RWPE2 (cell line): ENCODE data around the gene HIPK2.

Experiments used
- ATAC-seq: fragments of 200-7000 bp; cut with Tn5 transposase; 3 replicates; pipeline ENCODE4 v1.9.1; 2021; ENCODE audit warnings: low read depth
- DNase-seq: peaks from one replicate; pipeline ENCODE4 v3.0.0-alpha.2; 2020; ENCODE audit warnings: low spot score
- H3K27ac ChIP-seq: fragments of 450-650 bp; 2 replicates; pipeline ENCODE4 v1.5.1; 2017; ENCODE audit warnings: mild to moderate bottlenecking; ENCODE audit not compliant: poor library complexity, severe bottlenecking
- H3K27me3 ChIP-seq: fragments of 250-450 bp; sonication (Bioruptor Pico); 2 replicates; pipeline ENCODE4 v1.5.1; 2021; ENCODE audit warnings: mild to moderate bottlenecking, moderate library complexity; ENCODE audit not compliant: insufficient read depth, poor library complexity, severe bottlenecking
- H3K36me3 ChIP-seq: fragments of 250-450 bp; sonication (Bioruptor Pico); 2 replicates; pipeline ENCODE4 v1.5.1; 2020; ENCODE audit warnings: low read depth, mild to moderate bottlenecking, moderate library complexity
- H3K4me1 ChIP-seq: fragments of 250-450 bp; sonication (Bioruptor Pico); 2 replicates; pipeline ENCODE4 v1.5.1; 2021; ENCODE audit warnings: mild to moderate bottlenecking, moderate library complexity; ENCODE audit not compliant: insufficient read depth, poor library complexity, severe bottlenecking
- H3K4me3 ChIP-seq: fragments of 250-450 bp; sonication (Bioruptor Pico); 2 replicates; pipeline ENCODE4 v1.5.1; 2021; ENCODE audit warnings: mild to moderate bottlenecking, moderate library complexity; ENCODE audit not compliant: severe bottlenecking
- H3K9me3 ChIP-seq: fragments of 250-450 bp; sonication (Bioruptor Pico); 2 replicates; pipeline ENCODE4 v1.5.1; 2021; ENCODE audit warnings: mild to moderate bottlenecking, moderate library complexity; ENCODE audit not compliant: severe bottlenecking
- TF ChIP-seq, protein P1 (sequence below): fragments of 450-650 bp; IDR thresholded peaks from one replicate; pipeline ENCODE4 v1.5.1; 2017; ENCODE audit warnings: mild to moderate bottlenecking, moderate library complexity; ENCODE audit not compliant: poor library complexity, severe bottlenecking

Gene HIPK2

DNA sequence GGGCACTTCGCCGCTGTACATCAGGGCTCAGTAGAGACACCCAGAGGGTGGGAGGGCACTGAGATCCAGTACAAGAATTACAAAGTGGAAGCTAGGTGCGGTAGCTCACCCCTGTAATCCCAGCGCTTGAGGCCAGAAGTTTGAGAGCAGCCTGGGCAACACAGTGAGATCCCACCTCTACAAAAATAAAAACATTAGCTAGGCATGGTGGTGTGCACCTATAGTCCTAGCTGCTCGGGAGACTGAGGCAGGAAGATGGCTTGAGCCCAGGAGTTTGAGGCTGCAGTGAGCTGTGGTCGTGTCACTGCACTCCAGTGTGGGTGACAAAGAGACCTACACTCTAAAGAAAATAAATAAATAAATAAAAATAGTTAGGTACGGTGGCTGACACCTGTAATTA is 190.3 kb downstream of the HIPK2 start:
- TF ChIP-seq, protein P1, sequence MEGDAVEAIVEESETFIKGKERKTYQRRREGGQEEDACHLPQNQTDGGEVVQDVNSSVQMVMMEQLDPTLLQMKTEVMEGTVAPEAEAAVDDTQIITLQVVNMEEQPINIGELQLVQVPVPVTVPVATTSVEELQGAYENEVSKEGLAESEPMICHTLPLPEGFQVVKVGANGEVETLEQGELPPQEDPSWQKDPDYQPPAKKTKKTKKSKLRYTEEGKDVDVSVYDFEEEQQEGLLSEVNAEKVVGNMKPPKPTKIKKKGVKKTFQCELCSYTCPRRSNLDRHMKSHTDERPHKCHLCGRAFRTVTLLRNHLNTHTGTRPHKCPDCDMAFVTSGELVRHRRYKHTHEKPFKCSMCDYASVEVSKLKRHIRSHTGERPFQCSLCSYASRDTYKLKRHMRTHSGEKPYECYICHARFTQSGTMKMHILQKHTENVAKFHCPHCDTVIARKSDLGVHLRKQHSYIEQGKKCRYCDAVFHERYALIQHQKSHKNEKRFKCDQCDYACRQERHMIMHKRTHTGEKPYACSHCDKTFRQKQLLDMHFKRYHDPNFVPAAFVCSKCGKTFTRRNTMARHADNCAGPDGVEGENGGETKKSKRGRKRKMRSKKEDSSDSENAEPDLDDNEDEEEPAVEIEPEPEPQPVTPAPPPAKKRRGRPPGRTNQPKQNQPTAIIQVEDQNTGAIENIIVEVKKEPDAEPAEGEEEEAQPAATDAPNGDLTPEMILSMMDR, result no peak
- Histone ChIP-seq H3K4me3 (no peak overlapping the region), H3K27me3 (no peaks in the 10 kb centered on the region), H3K4me1 (no peaks in the 10 kb centered on the region), H3K36me3 (peaks cover 65% of the 10 kb centered on the region), H3K9me3 (no peaks in the 10 kb centered on the region), H3K27ac (no peak overlapping the region)
- ATAC-seq (no peak), DNase-seq (no peak)

DNA sequence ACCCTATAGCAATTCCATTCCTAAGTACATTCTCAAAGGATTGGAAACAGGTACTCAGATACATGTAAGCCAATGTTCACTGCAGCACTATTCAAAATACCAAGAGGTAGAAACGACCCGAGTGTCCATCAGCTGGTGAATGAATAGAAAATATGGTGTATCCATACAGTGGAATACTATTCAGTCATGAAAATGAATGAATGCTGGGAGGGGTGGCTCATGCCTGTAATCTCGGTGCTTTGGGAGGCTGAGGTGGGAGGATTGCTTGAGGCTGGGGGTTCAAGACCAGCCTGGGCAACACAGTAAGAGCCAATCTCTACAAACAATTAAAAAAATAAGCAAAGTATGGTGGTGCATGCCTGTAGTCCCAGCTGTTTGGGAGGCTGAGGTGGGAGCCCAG is 191.5 kb downstream of the HIPK2 start:
- ATAC-seq (no peak), DNase-seq (no peak)
- TF ChIP-seq, protein P1, result no peak
- Histone ChIP-seq H3K4me3 (no peak overlapping the region), H3K4me1 (no peaks in the 10 kb centered on the region), H3K9me3 (no peaks in the 10 kb centered on the region), H3K36me3 (peaks cover 64% of the 10 kb centered on the region), H3K27me3 (no peaks in the 10 kb centered on the region), H3K27ac (no peak overlapping the region)

DNA sequence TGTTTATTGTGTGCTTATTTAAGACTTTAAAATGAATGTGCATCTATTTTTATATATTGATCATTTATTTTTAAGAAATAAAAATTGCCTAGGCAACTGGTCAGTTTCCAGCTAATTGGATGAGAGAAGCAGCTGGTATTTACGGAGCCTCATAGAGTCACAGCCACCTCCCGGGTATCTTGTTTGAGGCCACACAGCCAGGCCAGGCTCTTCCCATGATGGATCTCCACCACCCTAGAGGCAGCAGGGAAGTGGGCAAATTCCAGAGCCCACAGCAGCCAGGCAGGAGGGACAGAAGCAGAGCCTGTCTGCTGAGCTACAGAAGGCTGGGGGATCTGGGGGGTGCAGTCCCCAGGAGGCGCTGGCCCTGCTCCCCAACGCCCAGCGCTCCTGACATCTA is 192.8 kb downstream of the HIPK2 start:
- no peak overlapping the region for H3K27ac ChIP-seq
- no peak for ATAC-seq
- TF ChIP-seq, protein P1, result no peak
- no peaks in the 10 kb centered on the region for H3K27me3 ChIP-seq
- H3K36me3 ChIP-seq, result peaks cover 56% of the 10 kb centered on the region
- no peak for DNase-seq
- no peaks in the 10 kb centered on the region for H3K9me3 ChIP-seq
- no peak overlapping the region for H3K4me3 ChIP-seq
- no peaks in the 10 kb centered on the region for H3K4me1 ChIP-seq

DNA sequence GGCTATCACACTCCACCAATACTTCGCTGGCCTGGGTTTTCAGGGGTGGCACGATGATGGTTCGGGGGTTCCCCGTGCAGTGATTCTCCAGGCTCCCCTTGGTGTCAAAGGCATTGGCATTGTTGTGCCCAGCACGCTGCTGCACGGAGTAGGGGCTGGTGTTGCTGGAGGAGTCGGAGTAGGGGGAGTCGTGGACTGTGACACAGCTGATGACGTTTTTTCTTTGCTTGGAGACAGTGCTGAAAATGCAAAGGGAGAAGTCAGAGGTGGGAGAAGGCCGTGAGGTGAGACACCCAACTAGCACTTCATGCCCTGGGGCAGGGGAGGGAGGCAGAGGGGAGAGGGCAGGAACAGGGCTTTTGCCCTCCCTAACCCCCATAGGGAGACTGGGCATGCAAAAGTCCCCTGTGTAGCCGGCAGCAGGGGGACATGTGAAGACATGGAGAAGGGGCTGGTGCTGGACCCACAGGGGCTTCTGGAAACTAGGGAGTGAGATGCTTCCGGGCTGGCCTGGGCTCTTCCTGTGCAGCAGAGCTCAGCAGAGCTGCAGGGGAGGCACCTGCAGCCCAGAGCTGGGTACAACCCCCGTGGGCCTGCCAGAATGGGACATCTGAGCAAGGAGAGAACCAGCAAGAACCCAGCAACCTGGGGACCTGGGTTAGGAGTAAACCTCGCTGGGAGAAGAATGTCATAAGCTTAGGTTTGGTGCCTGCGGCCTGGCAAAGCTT is 193.8 kb downstream of the HIPK2 start:
- H3K36me3 ChIP-seq, result peaks cover 50% of the 10 kb centered on the region
- no peak overlapping the region for H3K27ac ChIP-seq
- H3K4me3 ChIP-seq, result no peak overlapping the region
- DNase-seq (no peak), ATAC-seq (no peak)
- no peaks in the 10 kb centered on the region for H3K27me3 ChIP-seq
- no peaks in the 10 kb centered on the region for H3K9me3 ChIP-seq
- no peaks in the 10 kb centered on the region for H3K4me1 ChIP-seq
- TF ChIP-seq, protein P1, result no peak

DNA sequence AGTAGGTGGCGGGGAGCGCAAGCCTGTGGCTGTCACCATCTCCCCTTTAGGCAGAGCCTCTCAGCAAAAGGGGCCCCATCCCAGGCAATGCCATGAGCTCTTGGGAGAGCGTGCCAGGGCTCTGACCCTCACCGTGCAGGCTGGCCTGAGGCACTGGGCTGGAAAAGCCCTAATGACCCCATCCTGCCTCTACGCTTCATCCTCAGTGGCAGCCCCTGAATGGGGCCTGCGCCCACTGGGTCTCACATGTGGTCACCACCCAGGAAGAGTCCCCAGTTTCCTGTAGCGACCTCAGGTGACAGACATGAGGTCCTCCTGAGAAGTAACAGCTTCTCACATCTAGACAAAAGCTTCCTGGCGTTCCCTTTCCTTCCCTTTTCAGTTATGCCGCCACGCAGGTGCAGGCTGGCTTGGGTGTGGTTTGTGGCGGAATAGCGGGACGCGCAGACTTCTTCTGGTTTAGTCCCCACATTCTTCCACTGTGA is 195.1 kb downstream of the HIPK2 start:
- H3K4me1 ChIP-seq, result no peaks in the 10 kb centered on the region
- DNase-seq, result no peak
- TF ChIP-seq, protein P1, result no peak

More for the DNA sequence above, 195.1 kb downstream of the HIPK2 start:
- H3K36me3 ChIP-seq, result peaks cover 43% of the 10 kb centered on the region
- H3K27me3 ChIP-seq, result no peaks in the 10 kb centered on the region
- no peaks in the 10 kb centered on the region for H3K9me3 ChIP-seq
- no peak overlapping the region for H3K4me3 ChIP-seq
- no peak overlapping the region for H3K27ac ChIP-seq
- no peak for ATAC-seq
